ENCODE data around the gene ZCCHC17.

GRCh38 chr1:31376375-31377134, 79.7 kb downstream of the ZCCHC17 start:
- no peak for TF ChIP-seq SUZ12 (IDR thresholded peaks at IDR 0.05)
- no peak for TF ChIP-seq FOXM1 (IDR thresholded peaks at IDR 0.05; ENCODE audit: borderline replicate concordance)
- TF ChIP-seq TARDBP (IDR thresholded peaks at IDR 0.05), result no peak
- no peak for TF ChIP-seq FOXK2 (IDR thresholded peaks at IDR 0.05)
- no peak for TF ChIP-seq HDGF (IDR thresholded peaks at IDR 0.05; ENCODE audit: borderline replicate concordance)
- TF ChIP-seq ZNF384 (IDR thresholded peaks at IDR 0.05), result no peak
- TF ChIP-seq LEF1 (IDR thresholded peaks at IDR 0.05; ENCODE audit: borderline replicate concordance), result no peak
- no peak for TF ChIP-seq FOXA1 (IDR thresholded peaks at IDR 0.05)

All from HEK293T (cell line).